GM18517 (cell line): ENCODE data around the gene CORO2B.

Experiments
- ATAC-seq: cut with Tn5 transposase; IDR thresholded peaks from one replicate; pipeline ENCODE4 v1.9.1; 2021; ENCODE audit warnings: mild to moderate bottlenecking, moderate library complexity; ENCODE audit not compliant: unreplicated experiment

CORO2B gene

DNA sequence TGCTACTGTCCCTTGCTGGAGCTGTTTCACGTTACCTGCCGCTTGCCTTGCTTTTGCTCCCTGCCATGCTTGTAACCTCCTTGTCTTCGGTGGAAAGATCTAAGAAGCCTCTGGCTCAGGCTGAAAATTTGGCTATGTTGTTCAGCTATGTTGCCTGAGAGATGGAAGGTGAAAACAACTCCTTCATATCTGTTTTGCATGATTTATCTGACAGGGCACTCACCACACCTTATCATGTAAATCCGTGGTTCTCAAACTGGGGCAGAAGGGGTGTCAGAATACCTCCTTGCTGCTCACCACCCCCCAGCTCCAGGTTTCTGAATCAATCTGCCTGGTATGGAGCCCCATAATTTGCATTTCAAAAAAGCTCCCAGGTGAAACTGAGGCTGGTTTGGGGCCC lies 6.5 kb upstream of the CORO2B start:
- no peak for ATAC-seq

DNA sequence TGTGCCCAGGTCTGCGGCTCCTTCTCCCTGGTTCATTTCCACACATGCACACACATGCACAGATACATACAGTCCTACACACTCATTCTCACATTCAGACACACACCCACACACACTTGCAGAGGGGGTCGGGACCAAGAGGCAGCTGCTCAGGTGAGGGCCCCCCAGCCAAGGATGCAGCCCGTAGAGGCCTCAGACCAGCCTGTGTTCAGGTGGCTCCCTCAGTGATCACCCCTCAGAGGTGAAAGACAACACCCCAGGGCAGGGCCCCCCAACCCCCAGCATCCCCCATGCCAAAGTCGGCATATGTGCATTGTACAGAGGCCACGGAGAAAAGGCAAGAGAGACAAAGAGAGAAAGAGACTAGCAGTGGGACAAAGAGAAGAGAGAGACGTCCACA lies 5.9 kb upstream of the CORO2B start:
- no peak for ATAC-seq

DNA sequence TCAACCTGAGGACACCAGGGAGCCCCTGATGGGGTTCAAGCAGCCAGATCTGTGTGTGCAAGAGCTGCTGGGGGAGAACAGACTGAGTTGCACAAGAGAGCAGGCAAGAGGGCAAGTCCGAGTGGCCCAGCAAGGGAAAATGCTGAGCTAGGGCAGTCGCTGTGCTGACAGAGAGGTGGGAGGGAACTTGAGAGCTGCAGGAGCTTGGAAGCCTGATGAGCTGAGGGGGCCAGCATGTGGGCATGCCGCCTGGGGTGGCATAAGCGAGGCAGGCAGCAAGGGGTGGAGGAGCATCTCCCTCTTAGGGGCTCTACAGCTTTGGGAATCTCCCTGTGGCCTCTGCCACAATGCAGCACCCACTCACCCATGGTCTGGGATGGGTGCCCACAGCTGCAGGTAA lies 4.7 kb upstream of the CORO2B start:
- no peak for ATAC-seq

DNA sequence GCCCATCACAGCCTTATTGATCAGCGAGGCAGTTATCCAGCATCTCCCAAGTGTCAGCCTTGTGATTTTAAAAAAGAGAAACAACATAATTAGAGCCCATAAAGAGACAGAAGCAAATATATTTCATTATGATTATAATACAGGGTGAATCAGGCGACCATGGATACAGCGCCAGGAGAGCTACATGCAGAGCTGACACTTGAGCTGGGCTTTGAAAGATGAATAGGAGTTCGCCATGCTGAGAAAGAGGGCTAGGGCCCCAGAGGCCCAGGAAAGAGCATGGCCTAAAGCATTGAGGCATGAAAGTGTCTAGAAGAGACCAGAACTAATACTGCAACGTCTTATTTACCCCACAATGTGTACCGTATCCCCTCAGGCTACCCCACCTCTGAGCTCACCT lies 4.2 kb upstream of the CORO2B start:
- no peak for ATAC-seq

DNA sequence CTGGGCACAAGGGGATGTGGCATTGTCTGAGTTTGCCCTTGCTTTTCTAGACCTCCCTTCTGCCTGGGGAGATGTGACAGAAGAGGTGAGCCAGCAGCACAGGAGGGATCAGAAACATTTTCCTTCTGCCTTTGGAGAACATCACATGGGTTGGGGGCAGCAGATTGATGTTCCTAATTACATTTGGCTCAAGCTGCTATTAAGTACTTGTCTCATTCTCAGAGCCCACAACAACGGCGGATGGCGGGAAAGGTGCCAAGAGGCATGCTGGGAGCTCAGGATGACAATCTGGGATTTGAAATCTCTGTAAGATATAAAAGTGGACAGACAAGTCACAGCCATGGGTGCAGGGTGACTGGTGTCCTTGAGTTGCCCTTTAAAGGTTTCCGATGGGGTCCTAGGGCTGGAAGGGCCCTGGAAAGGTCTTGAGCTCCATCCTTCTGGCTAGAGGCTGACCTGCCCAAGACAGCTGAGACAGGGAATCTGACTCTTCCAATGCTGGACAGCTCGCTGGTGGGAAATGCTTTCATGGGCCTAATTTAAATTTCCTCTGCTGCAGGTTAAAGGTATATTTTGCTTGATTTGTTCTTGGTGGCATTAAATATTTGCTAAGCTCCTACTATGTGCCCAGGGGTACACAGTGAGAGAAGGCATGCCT lies 2.4 kb upstream of the CORO2B start:
- no peak for ATAC-seq

DNA sequence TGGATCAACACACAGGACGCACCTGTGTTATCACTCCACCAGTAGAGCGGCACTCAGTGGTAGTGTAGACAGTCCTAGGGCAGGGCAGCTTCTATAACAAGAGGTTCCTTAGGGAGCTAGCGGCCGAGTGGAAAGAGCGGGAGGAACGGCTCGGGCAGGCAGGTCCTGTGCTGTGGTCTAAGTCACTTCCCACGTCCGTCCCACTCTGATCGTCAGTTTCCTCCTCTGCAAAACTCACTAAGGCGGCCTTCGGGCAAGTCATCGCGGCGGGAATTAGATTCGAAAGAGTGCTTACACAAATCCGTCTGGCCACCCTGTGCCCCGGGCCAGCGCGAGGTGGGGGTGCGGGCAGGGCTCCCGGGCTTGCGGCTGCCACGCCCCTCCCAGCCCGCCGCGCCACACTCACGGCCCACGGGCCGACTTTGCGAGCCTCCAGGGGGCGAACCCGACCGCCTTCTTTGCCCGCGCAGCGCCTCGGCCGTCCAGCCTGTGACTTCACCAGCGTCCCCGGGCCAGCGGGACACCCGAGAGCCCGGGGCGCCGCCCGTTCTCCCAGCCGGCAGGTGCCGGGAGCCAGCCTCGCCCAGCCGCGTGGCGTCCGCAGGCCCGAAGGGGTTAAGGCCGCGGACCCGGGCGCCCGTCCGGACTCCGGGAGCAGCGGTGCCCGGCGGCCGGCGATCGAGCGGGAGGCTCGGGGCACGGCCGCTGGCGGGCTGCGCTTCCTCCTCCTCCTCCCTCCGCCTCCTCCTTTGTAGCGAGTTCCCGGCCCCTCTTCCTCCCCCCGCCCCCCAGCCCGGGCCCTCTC lies 416 bp upstream of the CORO2B start:
- no peak for ATAC-seq

DNA sequence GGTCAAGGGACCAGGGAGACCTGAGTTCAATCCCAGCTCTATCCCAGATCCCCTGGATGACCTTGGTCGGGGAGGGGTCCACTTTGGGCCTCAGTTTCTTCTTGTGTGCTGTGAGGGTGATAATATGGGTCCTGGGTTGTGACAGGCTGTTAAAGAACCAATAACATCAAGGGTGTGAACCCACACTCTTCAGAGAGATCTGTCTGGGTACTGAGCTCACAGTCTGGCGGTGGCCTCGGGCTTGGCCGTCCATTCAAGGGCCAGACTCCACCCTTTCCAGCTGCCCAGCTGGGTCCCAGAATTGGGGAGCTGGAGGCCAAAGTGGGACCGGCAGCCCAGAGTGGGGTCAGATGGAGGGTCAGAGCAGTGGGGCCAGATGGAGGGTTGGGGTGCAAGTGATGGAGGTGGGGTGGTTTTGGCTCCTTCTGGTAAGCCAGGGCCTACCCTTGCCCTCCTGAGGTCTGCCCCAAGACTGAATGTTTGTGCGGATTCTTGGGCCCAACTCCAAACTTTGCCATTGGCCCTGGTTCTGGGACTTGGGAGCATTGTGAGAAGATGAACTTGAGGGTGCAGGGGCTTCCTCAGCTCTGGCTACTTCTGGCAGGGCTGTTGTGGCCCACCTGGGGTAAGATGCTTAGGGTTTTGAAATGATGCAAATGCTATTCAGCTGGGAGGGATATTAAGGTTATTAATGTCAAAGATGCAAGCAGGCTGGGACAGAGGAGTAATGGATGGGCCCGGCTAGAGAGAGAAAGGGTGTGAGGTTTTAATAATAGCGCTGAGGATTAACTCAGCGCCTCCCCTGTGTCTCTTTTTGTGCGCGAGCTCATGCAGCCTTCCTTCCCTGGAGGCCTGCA lies 1.5 kb downstream of the CORO2B start:
- ATAC-seq: no peak

DNA sequence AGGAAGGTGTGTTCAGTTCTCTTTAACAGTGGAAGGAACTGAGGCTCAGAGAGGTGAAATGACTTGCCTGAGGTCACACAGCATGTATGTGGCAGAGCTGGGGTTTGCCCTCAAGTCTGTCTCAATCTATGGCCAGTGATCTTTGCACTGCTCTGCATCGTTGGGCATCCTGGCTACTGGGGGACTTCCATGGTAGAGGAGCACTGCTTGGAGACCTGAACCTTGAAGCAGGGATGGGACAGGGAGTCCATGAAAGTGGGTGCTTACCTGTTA lies 2.0 kb downstream of the CORO2B start:
- ATAC-seq: no peak

DNA sequence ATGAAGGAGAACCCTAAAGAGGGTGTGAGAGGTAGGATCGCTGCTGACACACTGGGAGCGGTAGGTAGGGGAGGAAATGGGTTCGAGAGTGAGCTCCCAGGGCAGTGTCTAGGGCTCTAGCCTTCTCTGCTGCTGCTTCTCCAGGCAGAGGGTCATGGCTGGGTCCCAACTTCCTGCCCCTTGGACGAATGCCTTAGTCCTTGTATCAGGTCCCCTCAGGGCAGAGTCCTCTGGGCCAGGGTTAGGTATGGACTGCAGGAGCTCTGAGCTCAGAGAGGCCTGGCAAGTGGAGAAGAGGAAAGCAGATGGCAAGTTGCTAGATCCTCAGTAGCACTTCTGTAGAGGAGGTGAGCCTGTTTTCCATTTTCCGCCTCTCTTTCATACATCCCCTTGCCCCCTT lies 2.9 kb downstream of the CORO2B start:
- no peak for ATAC-seq

DNA sequence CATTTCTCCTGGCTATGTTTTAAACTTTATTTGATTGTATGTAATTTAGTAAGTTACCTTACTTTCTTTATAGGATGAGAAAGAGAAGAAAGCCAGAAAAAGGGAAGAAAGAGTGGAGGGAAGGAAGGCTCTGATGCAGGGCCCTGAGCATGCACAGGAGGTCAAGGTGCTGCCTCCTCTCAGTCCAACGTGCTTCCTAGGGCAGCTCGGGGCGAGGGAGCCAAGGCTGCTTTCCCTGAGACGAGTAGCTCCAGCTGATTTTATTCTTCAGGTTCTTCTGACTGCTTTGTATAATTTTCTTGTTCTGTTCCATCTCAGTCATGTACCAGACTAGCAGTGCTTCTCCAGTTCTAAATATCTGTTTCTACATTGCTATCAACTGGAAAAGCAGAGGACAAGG lies 3.4 kb downstream of the CORO2B start:
- ATAC-seq: no peak

DNA sequence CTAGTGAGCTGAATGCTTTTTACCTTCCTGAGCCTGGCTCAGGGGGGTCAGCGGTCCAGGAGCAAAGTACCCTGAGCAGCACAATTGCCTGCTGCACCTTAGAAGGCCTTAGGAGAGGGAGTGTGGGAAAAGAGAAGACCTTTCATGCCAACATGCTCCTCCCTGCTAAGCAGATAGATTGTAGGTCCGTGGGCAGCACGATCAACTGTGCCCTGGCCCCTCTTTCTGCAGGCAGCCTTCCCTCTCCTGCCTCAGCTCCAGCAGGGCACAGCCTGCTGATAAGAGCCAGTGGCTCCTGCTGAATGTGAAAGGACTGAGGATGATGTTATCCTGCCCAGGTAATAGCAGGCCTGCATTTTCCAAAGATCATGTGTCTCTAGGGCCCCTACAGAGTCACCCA lies 4.1 kb downstream of the CORO2B start:
- no peak for ATAC-seq

DNA sequence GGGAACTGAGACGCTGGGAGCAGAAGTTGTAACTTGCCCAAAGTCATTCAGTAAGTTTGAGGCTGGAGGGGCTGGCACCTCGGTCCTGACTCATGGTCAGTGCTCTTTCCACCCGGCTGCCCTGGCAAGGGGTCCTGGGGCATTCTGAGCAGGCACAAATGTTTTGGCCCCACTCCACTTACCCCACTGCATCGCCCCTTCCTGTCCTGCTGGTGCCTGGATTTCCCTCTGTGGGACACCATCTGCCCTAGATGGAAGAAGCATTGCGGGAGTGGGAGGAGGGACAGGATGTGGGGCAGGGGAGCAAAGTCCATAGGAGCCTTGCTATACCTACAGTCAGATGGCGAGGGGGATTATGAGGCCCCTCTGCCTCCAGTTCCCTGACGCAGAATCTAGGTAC lies 4.5 kb downstream of the CORO2B start:
- ATAC-seq: no peak

DNA sequence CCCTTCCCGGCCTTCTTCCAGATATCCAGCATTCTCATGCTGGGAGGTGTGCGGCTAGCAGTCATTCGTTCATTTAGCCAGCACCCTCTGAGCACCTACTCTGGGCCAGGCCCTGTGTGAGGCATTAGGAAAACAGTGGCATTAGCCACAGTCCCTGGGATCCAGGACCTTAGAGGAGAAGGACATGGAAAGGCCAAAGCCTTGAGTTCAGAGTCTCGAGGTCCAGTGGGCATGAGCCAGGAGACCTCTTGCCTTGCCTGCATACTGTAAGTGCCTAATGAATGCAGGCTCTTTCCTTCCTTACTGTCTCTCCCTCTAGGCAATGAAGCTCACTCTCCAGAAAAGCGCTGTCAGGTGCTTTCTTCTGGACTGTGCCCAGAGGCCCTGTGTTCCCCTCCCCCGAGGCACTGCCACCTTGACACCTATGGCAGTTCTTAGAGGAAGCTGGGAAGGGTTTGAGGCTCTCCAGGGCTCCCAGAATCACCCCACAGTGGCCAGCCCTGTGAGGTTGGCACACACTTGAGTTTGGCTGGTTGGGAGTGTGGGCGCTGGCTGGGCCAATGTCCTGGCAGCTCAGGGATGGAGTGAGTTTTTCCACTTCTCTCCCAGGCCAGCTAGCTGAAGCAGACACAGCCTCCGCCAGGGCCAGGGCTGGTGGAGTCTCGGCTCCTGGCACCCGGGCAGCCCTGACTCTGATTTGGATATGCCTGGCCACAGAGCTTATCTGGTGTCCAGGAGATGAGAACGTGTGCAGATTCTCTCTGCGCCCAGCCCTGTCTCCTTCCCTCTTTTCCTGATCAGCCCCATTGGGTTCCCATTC lies 5.4 kb downstream of the CORO2B start:
- ATAC-seq: no peak

DNA sequence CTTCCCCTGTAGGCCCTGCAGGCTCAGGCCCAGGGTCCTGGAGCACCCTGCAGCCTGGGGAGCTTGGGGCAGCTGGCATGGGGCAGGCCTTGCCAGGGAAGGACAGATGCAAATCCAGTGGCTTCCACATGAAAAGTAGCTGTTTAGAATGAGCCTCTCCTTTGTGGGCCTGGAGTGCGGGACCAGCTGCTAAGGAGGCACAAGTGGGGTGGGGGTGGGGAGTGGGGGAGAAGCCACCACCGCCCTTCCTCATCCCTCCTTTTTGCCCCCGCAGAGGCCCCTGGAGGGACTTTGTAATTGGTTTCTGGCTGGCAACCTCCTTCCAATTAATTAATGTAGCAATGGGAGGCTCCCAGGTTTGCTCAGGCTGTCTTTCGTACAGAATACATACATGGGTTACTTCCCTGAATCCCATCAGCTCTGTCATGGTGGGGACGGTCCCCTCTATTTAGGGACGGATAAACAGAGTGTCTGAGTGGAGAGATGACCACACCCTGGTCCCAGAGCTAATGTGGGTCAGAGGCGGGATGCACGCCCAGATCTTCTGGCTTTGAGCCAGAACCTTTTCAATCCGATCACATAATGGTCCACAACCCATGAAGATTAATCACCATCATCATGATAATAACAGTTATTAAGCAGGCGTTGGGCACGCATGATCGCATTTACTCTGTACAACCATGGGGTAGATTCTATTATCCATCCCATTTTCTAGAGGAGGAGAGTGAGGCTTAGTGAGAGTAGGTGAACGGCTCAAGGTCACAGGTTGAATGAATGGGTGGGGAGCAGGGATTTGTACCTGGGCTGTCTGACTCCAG lies 6.2 kb downstream of the CORO2B start:
- no peak for ATAC-seq

DNA sequence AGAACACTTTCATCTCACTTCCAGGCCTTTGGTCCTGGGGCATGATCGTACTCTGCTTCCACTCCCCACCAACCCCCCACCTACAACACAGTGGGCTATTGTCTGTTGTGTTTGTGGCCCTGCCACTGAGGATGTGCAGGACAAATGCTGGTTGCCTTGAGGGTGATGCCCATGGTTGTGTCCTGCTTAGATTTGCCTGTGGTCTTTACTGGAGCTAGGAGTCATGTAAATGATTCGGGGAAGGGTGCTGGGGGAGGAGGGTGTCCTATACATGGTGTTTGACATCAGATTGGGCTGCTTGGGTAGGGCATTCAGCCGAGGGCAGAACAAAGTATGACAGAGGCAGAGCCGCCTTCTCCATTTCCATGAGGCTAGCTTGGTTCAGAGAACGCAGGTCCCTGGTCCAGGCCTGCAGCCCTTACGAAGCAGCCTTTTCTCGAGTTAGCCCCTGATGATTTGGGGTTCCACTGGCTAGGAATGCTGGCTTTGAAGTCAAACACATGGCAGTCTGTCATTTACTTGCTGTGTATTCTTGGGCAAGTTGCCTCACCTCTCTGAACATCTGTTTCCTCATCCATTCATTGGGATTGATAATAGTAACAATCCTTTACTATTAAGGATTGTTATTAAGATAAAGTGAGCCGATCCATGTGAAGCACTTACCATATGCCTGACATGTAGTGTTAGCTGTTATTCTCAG lies 6.9 kb downstream of the CORO2B start:
- ATAC-seq: no peak

DNA sequence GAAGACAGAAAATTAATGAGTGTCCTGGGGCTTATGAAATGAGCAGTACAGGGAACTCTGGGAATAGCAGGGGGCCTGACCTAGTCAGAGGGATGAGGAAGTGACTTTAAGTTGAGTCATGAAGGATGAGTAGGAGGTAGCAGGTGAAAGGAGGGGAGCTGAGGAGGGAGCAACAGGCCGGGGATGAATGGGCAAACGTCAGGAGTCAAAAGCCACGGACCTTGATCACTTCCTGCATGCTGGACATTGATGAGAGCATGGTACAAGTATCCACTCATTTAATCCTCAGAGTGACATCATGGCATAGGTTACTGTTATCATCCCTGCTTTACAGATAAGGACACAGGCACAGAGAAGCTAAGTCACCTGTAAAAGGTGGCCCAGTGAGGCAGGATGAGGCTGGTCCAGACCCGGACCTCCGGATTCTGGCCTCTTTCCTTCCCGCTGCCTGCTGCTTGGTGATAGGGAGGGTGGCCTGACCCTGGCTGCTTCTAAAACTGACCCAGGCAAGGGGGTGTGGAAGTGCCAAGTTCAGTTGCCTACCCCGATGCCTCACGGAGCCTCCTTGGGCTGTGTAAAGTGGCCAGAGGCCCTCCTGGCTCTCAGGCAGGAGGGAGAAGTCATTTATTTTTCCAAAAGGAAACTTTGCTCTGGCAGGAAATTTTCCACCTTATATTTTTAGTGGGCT lies 7.6 kb downstream of the CORO2B start:
- ATAC-seq: no peak

DNA sequence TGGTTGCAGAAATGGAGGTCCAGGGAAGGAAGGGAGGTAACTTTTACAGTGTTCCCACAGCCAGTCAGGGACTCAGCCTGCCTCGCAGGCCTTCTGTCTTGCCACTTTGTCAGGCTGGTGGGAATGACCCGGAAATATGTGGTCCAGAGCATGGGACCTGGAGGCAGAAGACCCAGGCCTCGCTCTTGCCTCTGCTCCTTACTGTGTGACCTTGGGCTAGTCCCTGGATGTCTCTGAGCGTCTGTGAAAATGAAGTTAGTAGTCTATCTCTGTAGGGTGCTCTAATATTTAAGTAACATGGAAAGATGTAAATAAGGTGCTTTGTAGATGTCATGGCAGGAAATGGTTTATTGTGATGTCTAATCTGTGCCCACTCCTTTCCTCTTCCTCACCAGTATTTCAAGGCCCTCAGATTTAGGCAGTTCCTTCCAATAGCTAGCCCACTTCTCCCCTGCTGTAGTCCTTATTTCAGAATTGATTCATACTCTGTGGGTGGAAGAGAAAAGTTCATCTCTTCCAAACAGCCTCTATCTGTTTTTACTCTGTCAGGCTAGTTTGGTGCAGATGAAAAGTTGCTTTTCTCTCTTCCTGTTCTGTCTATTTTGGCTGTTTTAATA lies 9.1 kb downstream of the CORO2B start:
- no peak for ATAC-seq

DNA sequence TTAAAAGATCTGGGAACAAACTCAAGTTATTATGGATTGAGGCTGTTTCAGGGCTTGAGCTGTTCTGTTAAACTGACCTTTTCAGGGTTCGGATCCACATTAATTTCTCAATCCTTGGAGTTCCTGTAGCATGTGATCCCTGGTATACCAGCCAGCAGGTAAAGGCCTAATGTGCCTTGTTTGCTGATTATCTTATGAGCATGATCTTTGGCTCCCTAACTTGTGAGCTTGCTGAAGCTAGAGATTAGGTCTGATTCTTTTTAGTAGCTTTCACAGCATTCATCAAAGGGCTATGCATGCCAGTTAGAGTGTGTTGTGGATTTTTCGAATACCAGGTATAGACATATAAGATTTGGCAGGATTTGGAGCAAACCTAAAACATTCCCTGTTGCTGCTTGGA lies 10.3 kb downstream of the CORO2B start:
- no peak for ATAC-seq
